ENCODE results near the gene DHCR7.

Gene DHCR7

GRCh38 chr11:71434576-71435130 lies 13.5 kb downstream of the DHCR7 start:
- no peak for TF ChIP-seq Cebpa-rat (IDR thresholded peaks at IDR 0.05)
- H3K4me1 ChIP-seq: peaks cover 10 to 28% (median 21%) of the 10 kb centered on the region in 10 experiments; a peak in 19 of 20 replicates
- H3K9ac ChIP-seq: no peak overlapping the region; a peak in 1 of 22 replicates
- no peaks in the 10 kb centered on the region for H3K9me3 ChIP-seq (replicated peaks in 1 of 11)
- peak overlapping the region in 9 of 11 experiments; percentile 6 to 64 (median 44); a peak in 12 of 22 replicates for H3K4me2 ChIP-seq
- H3K4me3 ChIP-seq: no peak overlapping the region
- peaks cover 0 to 63% (median 16%) of the 10 kb centered on the region in 11 experiments; a peak in 8 of 22 replicates for H4K20me1 ChIP-seq
- H3K36me3 ChIP-seq: peaks cover 16 to 59% (median 54%) of the 10 kb centered on the region in 11 experiments
- H3K27me3 ChIP-seq: no peaks in the 10 kb centered on the region
- H3K27ac ChIP-seq: no peak overlapping the region

- H3K4me3 ChIP-seq: no peak overlapping the region
- H3K27ac ChIP-seq: peak overlapping the region in 2 of 11 experiments; percentile 4 to 23; a peak in 1 of 22 replicates
- TF ChIP-seq Cebpa-rat (IDR thresholded peaks at IDR 0.05): no peak
- H3K9ac ChIP-seq: peak overlapping the region in 2 of 11 experiments; percentile 1 to 15; a peak in 1 of 22 replicates
- no peaks in the 10 kb centered on the region for H3K9me3 ChIP-seq (replicated peaks in 1 of 11)
- peaks cover 10 to 28% (median 21%) of the 10 kb centered on the region in 10 experiments; a peak in 19 of 20 replicates for H3K4me1 ChIP-seq
- peak overlapping the region in 8 of 11 experiments; percentile 20 to 64 (median 44); a peak in 11 of 22 replicates for H3K4me2 ChIP-seq
- H3K36me3 ChIP-seq: peaks cover 8 to 51% (median 46%) of the 10 kb centered on the region in 11 experiments
- H4K20me1 ChIP-seq: peaks cover 0 to 56% (median 16%) of the 10 kb centered on the region in 11 experiments; a peak in 8 of 22 replicates
- H3K27me3 ChIP-seq: no peaks in the 10 kb centered on the region
Observed at GRCh38 chr11:71433648-71434450, 14.3 kb downstream of the DHCR7 start.

- Histone ChIP-seq H3K36me3 (peaks cover 0 to 43% (median 37%) of the 10 kb centered on the region in 11 experiments; a peak in 20 of 22 replicates), H3K4me3 (no peak overlapping the region), H3K27me3 (no peaks in the 10 kb centered on the region), H3K4me1 (peaks cover 10 to 28% (median 21%) of the 10 kb centered on the region in 10 experiments; a peak in 19 of 20 replicates), H4K20me1 (peaks cover 0 to 48% (median 15%) of the 10 kb centered on the region in 11 experiments; a peak in 8 of 22 replicates), H3K9me3 (replicated peaks in 1 of 11) (no peaks in the 10 kb centered on the region; a peak in 1 of 22 replicates), H3K27ac (no peak overlapping the region), H3K9ac (peak overlapping the region in 1 of 11 experiments; percentile 15; a peak in 1 of 22 replicates), H3K4me2 (peak overlapping the region in 5 of 11 experiments; percentile 35 to 64 (median 44); a peak in 6 of 22 replicates)
- TF ChIP-seq Cebpa-rat (IDR thresholded peaks at IDR 0.05): no peak
Observed at GRCh38 chr11:71432761-71433647, 15.2 kb downstream of the DHCR7 start.

GRCh38 chr11:71431271-71431670 lies 16.9 kb downstream of the DHCR7 start:
- Histone ChIP-seq H3K27ac (no peak overlapping the region), H3K4me3 (no peak overlapping the region), H3K9me3 (replicated peaks in 1 of 11) (no peaks in the 10 kb centered on the region; a peak in 1 of 22 replicates), H3K4me1 (peaks cover 10 to 28% (median 21%) of the 10 kb centered on the region in 10 experiments; a peak in 19 of 20 replicates), H3K36me3 (peaks cover 0 to 26% (median 21%) of the 10 kb centered on the region in 11 experiments; a peak in 19 of 22 replicates), H3K9ac (no peak overlapping the region), H4K20me1 (peaks cover 0 to 34% (median 11%) of the 10 kb centered on the region in 11 experiments; a peak in 7 of 22 replicates), H3K27me3 (no peaks in the 10 kb centered on the region), H3K4me2 (no peak overlapping the region)
- no peak for TF ChIP-seq Cebpa-rat (IDR thresholded peaks at IDR 0.05)

- Histone ChIP-seq H4K20me1 (peaks cover 0 to 26% (median 11%) of the 10 kb centered on the region in 11 experiments; a peak in 7 of 22 replicates), H3K4me2 (no peak overlapping the region), H3K27me3 (no peaks in the 10 kb centered on the region), H3K9me3 (replicated peaks in 1 of 11) (no peaks in the 10 kb centered on the region; a peak in 1 of 22 replicates), H3K36me3 (peaks cover 0 to 15% (median 10%) of the 10 kb centered on the region in 11 experiments; a peak in 19 of 22 replicates), H3K9ac (no peak overlapping the region), H3K27ac (no peak overlapping the region), H3K4me3 (no peak overlapping the region), H3K4me1 (peaks cover 9 to 24% (median 20%) of the 10 kb centered on the region in 10 experiments; a peak in 19 of 20 replicates)
- TF ChIP-seq Cebpa-rat (IDR thresholded peaks at IDR 0.05): no peak
Observed at GRCh38 chr11:71430166-71430565, 18.0 kb downstream of the DHCR7 start.

GRCh38 chr11:71429701-71430100 lies 18.5 kb downstream of the DHCR7 start:
- Histone ChIP-seq H3K4me1 (peaks cover 5 to 19% (median 15%) of the 10 kb centered on the region in 10 experiments; a peak in 19 of 20 replicates), H3K36me3 (peaks cover 0 to 11% (median 6%) of the 10 kb centered on the region in 11 experiments; a peak in 16 of 22 replicates), H3K4me3 (no peak overlapping the region), H3K9ac (no peak overlapping the region), H3K9me3 (replicated peaks in 1 of 11) (no peaks in the 10 kb centered on the region; a peak in 1 of 22 replicates), H4K20me1 (peaks cover 0 to 21% (median 8%) of the 10 kb centered on the region in 11 experiments; a peak in 7 of 22 replicates), H3K27ac (no peak overlapping the region), H3K4me2 (no peak overlapping the region), H3K27me3 (no peaks in the 10 kb centered on the region)
- TF ChIP-seq Cebpa-rat (IDR thresholded peaks at IDR 0.05): no peak

- Histone ChIP-seq H3K27me3 (no peaks in the 10 kb centered on the region), H3K4me2 (no peak overlapping the region), H3K9me3 (replicated peaks in 1 of 11) (no peaks in the 10 kb centered on the region; a peak in 1 of 22 replicates), H3K36me3 (peaks cover 0 to 5% (median 0%) of the 10 kb centered on the region in 11 experiments; a peak in 1 of 22 replicates), H4K20me1 (peaks cover 0 to 14% (median 4%) of the 10 kb centered on the region in 11 experiments; a peak in 6 of 22 replicates), H3K4me1 (peaks cover 0 to 12% (median 8%) of the 10 kb centered on the region in 10 experiments; a peak in 16 of 20 replicates), H3K4me3 (no peak overlapping the region), H3K27ac (no peak overlapping the region), H3K9ac (no peak overlapping the region)
- TF ChIP-seq Cebpa-rat (IDR thresholded peaks at IDR 0.05): no peak
Observed at GRCh38 chr11:71428861-71429435, 19.2 kb downstream of the DHCR7 start.

GRCh38 chr11:71426413-71426812 lies 21.8 kb downstream of the DHCR7 start:
- H3K4me3 ChIP-seq: no peak overlapping the region
- H3K9me3 ChIP-seq (replicated peaks in 1 of 11): no peaks in the 10 kb centered on the region; a peak in 1 of 22 replicates
- no peak overlapping the region for H3K27ac ChIP-seq
- H3K27me3 ChIP-seq: no peaks in the 10 kb centered on the region
- no peak for TF ChIP-seq Cebpa-rat (IDR thresholded peaks at IDR 0.05)
- H3K9ac ChIP-seq: no peak overlapping the region
- no peak overlapping the region for H3K4me2 ChIP-seq
- no peaks in the 10 kb centered on the region for H4K20me1 ChIP-seq
- peaks cover 0 to 10% (median 6%) of the 10 kb centered on the region in 10 experiments; a peak in 8 of 20 replicates for H3K4me1 ChIP-seq
- no peaks in the 10 kb centered on the region for H3K36me3 ChIP-seq

All from BLaER1 treated with 17β-estradiol and CSF1 and Interleukin-3, amounts not matched to agents 10 nM and 100 nM (cell line).